H9 (cell line): ENCODE measurements around the gene EEF1AKMT3. TPM values are rescaled to one million over a fixed set of nuclear protein-coding genes. Genes with fewer than 3 reads are reported as not detected.
A peak's percentile ranks its signal among the peaks of the same experiment; 100 is the strongest.

Source experiments
- DNase-seq: peaks from one replicate; pipeline ENCODE4 v3.0.0-alpha.2; 2017
- H2AFZ ChIP-seq: one replicate; pipeline ENCODE4 v1.6.1; 2013; ENCODE audit warnings: mild to moderate bottlenecking, low read length, control low read depth, moderate library complexity
- H2AK5ac ChIP-seq: 2 replicates; pipeline ENCODE4 v1.6.1; 2013; ENCODE audit warnings: low read length, control low read depth, mixed read lengths; ENCODE audit not compliant: insufficient read length
- H2BK120ac ChIP-seq: one replicate; pipeline ENCODE4 v1.6.1; 2013; ENCODE audit warnings: low read depth, mild to moderate bottlenecking, low read length, control low read depth, inconsistent platforms; ENCODE audit not compliant: poor library complexity, severe bottlenecking
- H2BK12ac ChIP-seq: 2 replicates; pipeline ENCODE4 v1.6.1; 2013; ENCODE audit warnings: low read length, control low read depth, mixed read lengths, low read depth; ENCODE audit not compliant: insufficient read length
- H2BK15ac ChIP-seq: 2 replicates; pipeline ENCODE4 v1.6.1; 2013; ENCODE audit warnings: low read depth, low read length, control low read depth
- H2BK20ac ChIP-seq: one replicate; pipeline ENCODE4 v1.6.1; 2013; ENCODE audit warnings: low read depth, mild to moderate bottlenecking, low read length, control low read depth, inconsistent platforms; ENCODE audit not compliant: poor library complexity, severe bottlenecking
- H2BK5ac ChIP-seq: 2 replicates; pipeline ENCODE4 v1.6.1; 2013; ENCODE audit warnings: low read length, control low read depth, mixed read lengths; ENCODE audit not compliant: insufficient read length
- H3K14ac ChIP-seq: 2 replicates; pipeline ENCODE4 v1.6.1; 2013; ENCODE audit warnings: low read length, control low read depth; ENCODE audit not compliant: insufficient read depth
- H3K18ac ChIP-seq: 2 replicates; pipeline ENCODE4 v1.6.1; 2013; ENCODE audit warnings: low read depth, mild to moderate bottlenecking, mixed read lengths, low read length, control low read depth; ENCODE audit not compliant: insufficient read length
- H3K23ac ChIP-seq: 2 replicates; pipeline ENCODE4 v1.6.1; 2013; ENCODE audit warnings: low read length, control low read depth, mixed read lengths, low read depth; ENCODE audit not compliant: insufficient read length
- H3K23me2 ChIP-seq: 2 replicates; pipeline ENCODE4 v1.6.1; 2013; ENCODE audit warnings: low read depth, mild to moderate bottlenecking, mixed read lengths, low read length, control low read depth; ENCODE audit not compliant: insufficient read length, poor library complexity, severe bottlenecking
- H3K27ac ChIP-seq: 2 replicates; pipeline ENCODE4 v1.5.1; 2013; ENCODE audit warnings: low read length, control low read depth, mixed read lengths, low read depth; ENCODE audit not compliant: insufficient read length
- H3K27me3 ChIP-seq: 2 replicates; pipeline ENCODE4 v1.6.1; 2013; ENCODE audit warnings: low read length, control low read depth, inconsistent platforms; ENCODE audit not compliant: insufficient read depth
- H3K4ac ChIP-seq: 2 replicates; pipeline ENCODE4 v1.6.1; 2013; ENCODE audit warnings: low read depth, mild to moderate bottlenecking, control low read depth, inconsistent platforms, low read length, moderate library complexity
- H3K4me1 ChIP-seq: 2 replicates; pipeline ENCODE4 v1.6.1; 2013; ENCODE audit warnings: low read length, control low read depth, inconsistent platforms; ENCODE audit not compliant: insufficient read depth
- H3K4me2 ChIP-seq: 2 replicates; pipeline ENCODE4 v1.6.1; 2013; ENCODE audit warnings: low read length, control low read depth, mixed read lengths; ENCODE audit not compliant: insufficient read length, insufficient read depth
- H3K56ac ChIP-seq: 2 replicates; pipeline ENCODE4 v1.6.1; 2013; ENCODE audit warnings: low read depth, mild to moderate bottlenecking, mixed read lengths, low read length, control low read depth; ENCODE audit not compliant: insufficient read length
- H3K79me1 ChIP-seq: 2 replicates; pipeline ENCODE4 v1.6.1; 2013; ENCODE audit warnings: low read depth, mild to moderate bottlenecking, moderate library complexity, low read length, control low read depth, inconsistent platforms; ENCODE audit not compliant: insufficient read depth, poor library complexity, severe bottlenecking
- H3K79me2 ChIP-seq: 2 replicates; pipeline ENCODE4 v1.6.1; 2013; ENCODE audit warnings: low read length, control low read depth, inconsistent platforms; ENCODE audit not compliant: insufficient read depth
- H3K9ac ChIP-seq: 2 replicates; pipeline ENCODE4 v1.6.1; 2013; ENCODE audit warnings: low read length, control low read depth, mixed read lengths; ENCODE audit not compliant: insufficient read length; ENCODE audit errors: extremely low read depth
- H3K9me3 ChIP-seq: one replicate; pipeline ENCODE4 v1.6.1; 2013; ENCODE audit warnings: low read depth, low read length, inconsistent platforms; ENCODE audit not compliant: control insufficient read depth
- H3T11ph ChIP-seq: one replicate; pipeline ENCODE4 v1.6.1; 2013; ENCODE audit warnings: mild to moderate bottlenecking, low read length, control low read depth, inconsistent platforms
- H4K20me1 ChIP-seq: one replicate; pipeline ENCODE4 v1.6.1; 2013; ENCODE audit not compliant: control insufficient read depth, insufficient read length, insufficient read depth
- H4K5ac ChIP-seq: 2 replicates; pipeline ENCODE4 v1.6.1; 2013; ENCODE audit warnings: low read depth, mild to moderate bottlenecking, mixed read lengths, low read length, control low read depth; ENCODE audit not compliant: insufficient read length
- H4K8ac ChIP-seq: replicated peaks from 2 replicates; pipeline ENCODE4 v1.6.1; 2013; ENCODE audit warnings: low read length, control low read depth, mixed read lengths, low read depth; ENCODE audit not compliant: insufficient read length
- H4K91ac ChIP-seq: 2 replicates; pipeline ENCODE4 v1.6.1; 2013; ENCODE audit warnings: low read depth, mild to moderate bottlenecking, moderate library complexity, mixed read lengths, low read length, control low read depth; ENCODE audit not compliant: insufficient read length
- H3K27ac Mint-ChIP-seq, 3 experiments: 2 replicates in 2 of 3; 3 replicates in 1 of 3; pipeline ENCODE4 v1.8.0; 2020 to 2021; ENCODE audit warnings: mixed read lengths in 3 of 3, mild to moderate bottlenecking in 1 of 3, moderate library complexity in 1 of 3
- H3K27me3 Mint-ChIP-seq: 2 replicates; pipeline ENCODE4 v1.8.0; 2021; ENCODE audit warnings: low read depth, mild to moderate bottlenecking, moderate library complexity, mixed read lengths
- H3K36me3 Mint-ChIP-seq, 3 experiments: 2 replicates in 2 of 3; 3 replicates in 1 of 3; pipeline ENCODE4 v1.8.0; 2020 to 2021; ENCODE audit warnings: low read depth in 3 of 3, mixed read lengths in 3 of 3; ENCODE audit not compliant: insufficient read depth in 1 of 3
- H3K4me1 Mint-ChIP-seq, 2 experiments: 2 replicates each; pipeline ENCODE4 v1.8.0; 2020; ENCODE audit warnings: mixed read lengths in 2 of 2
- H3K4me3 Mint-ChIP-seq, 2 experiments: 2 replicates in 1 of 2; 3 replicates in 1 of 2; pipeline ENCODE4 v1.8.0; 2020 to 2021; ENCODE audit warnings: mild to moderate bottlenecking in 2 of 2, mixed read lengths in 2 of 2, moderate library complexity in 1 of 2
- H3K9me3 Mint-ChIP-seq, 2 experiments: 2 replicates in 1 of 2; 3 replicates in 1 of 2; pipeline ENCODE4 v1.8.0; 2020; ENCODE audit warnings: mild to moderate bottlenecking in 2 of 2, mixed read lengths in 2 of 2, moderate library complexity in 1 of 2
- WGBS: extraction: QIAGEN DNeasy Blood & Tissue Kit; methylation state at CpG from one replicate; pipeline ENCODE4 v1.1.7; 2013; ENCODE audit warnings: missing lambda C conversion rate, low lambda C conversion rate, mixed read lengths; ENCODE audit not compliant: insufficient read length; ENCODE audit errors: extremely low coverage; 5-methylcytosine and 5-hydroxymethylcytosine counted together
- total RNA-seq: library from RNA; stranded (reverse); gene quantifications from 2 replicates; pipeline ENCODE4 v1.2.1, GENCODE V29; 2021
- TF ChIP-seq, protein P1 (sequence below): fragments of 200-600 bp; sonication (generic); conservative IDR thresholded peaks from 3 replicates; pipeline ENCODE4 v1.8.0; 2021; ENCODE audit warnings: antibody characterized with exemption, mild to moderate bottlenecking

The EEF1AKMT3 gene
- total RNA-seq, 1 experiment from 2014 or later = 2.9 TPM

DNA sequence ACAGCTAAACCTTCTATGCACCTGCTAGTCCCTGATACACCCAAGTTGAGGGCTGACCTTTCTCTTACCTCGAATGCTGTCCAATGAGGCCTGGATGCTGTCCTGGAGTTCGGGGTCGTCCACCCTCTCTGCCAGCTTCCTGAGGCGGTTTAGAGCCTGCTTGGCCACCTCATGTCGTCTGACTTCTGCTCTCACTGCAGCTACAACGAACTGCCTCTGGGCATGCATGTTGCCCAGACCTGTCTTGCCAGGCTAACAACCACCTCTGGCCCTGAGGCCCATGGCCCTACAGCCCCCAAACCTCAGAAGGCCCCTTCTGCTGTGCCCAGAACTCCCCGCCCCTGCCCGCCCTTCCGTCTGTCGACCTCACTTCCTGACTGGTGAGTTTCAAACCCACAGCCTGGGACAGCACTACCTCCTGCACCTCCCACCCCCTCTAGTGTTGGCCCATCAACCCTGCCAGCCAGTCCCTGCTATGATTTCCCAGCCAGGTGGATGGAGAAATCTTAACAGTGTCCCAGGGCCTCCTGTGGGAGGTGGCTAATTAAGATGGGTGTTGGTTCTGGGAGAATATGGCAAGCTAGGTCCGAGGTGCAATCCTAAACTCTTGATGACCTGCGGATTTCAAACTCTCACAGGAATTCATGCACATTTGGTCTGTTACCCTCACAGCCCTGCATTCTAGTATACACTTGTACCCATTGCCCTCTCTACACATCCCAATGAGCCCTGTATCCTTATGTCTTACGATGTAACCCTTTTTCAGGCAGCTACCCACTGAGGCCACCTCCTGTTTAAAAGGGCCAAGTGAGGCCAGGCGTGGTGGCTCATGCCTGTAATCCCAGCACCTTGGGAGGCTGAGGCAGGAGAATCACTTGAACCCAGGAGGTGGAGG, 30.3 kb upstream of the EEF1AKMT3 start:
- no peak overlapping the region for H2AFZ ChIP-seq
- no peak overlapping the region for H4K5ac ChIP-seq
- WGBS = no CpG with 5 or more reads among the region's 14 CpGs
- peaks cover 59% of the 10 kb centered on the region for H3K27me3 Mint-ChIP-seq
- no peak overlapping the region for H2BK5ac ChIP-seq
- no peaks in the 10 kb centered on the region for H3K9me3 Mint-ChIP-seq
- H3K9ac ChIP-seq = no peak overlapping the region
- H3K27me3 ChIP-seq = peaks cover 35% of the 10 kb centered on the region
- H3T11ph ChIP-seq = no peak overlapping the region
- H4K8ac ChIP-seq = no peak overlapping the region
- H3K79me2 ChIP-seq = no peaks in the 10 kb centered on the region
- no peak overlapping the region for H2BK120ac ChIP-seq
- H3K23me2 ChIP-seq = peaks cover 13% of the 10 kb centered on the region
- no peak overlapping the region for H3K14ac ChIP-seq
- no peak overlapping the region for H3K27ac Mint-ChIP-seq
- H3K18ac ChIP-seq = no peak overlapping the region
- H3K23ac ChIP-seq = no peak overlapping the region
- peaks cover 23 to 24% of the 10 kb centered on the region in 2 experiments for H3K4me1 Mint-ChIP-seq
- H4K20me1 ChIP-seq = no peaks in the 10 kb centered on the region
- H3K4ac ChIP-seq = no peak overlapping the region
- H2BK12ac ChIP-seq = no peak overlapping the region
- no peaks in the 10 kb centered on the region for H3K79me1 ChIP-seq
- no peak overlapping the region for H4K91ac ChIP-seq
- H2AK5ac ChIP-seq = no peak overlapping the region
- TF ChIP-seq, protein P1, sequence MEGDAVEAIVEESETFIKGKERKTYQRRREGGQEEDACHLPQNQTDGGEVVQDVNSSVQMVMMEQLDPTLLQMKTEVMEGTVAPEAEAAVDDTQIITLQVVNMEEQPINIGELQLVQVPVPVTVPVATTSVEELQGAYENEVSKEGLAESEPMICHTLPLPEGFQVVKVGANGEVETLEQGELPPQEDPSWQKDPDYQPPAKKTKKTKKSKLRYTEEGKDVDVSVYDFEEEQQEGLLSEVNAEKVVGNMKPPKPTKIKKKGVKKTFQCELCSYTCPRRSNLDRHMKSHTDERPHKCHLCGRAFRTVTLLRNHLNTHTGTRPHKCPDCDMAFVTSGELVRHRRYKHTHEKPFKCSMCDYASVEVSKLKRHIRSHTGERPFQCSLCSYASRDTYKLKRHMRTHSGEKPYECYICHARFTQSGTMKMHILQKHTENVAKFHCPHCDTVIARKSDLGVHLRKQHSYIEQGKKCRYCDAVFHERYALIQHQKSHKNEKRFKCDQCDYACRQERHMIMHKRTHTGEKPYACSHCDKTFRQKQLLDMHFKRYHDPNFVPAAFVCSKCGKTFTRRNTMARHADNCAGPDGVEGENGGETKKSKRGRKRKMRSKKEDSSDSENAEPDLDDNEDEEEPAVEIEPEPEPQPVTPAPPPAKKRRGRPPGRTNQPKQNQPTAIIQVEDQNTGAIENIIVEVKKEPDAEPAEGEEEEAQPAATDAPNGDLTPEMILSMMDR = peak; percentile 51; the same call in 2 of the 3 replicates
- H3K36me3 Mint-ChIP-seq = peaks cover under 1 to 17% (median 11%) of the 10 kb centered on the region in 3 experiments; a peak in 6 of 7 replicates
- peak overlapping the region; percentile 4 for H3K4me2 ChIP-seq
- DNase-seq = peak; percentile 89
- peaks cover 2% of the 10 kb centered on the region; the same call in 1 of the 2 replicates for H3K4me1 ChIP-seq
- no peak overlapping the region for H3K56ac ChIP-seq
- H3K27ac ChIP-seq = no peak overlapping the region
- no peak overlapping the region for H2BK20ac ChIP-seq
- no peak overlapping the region for H2BK15ac ChIP-seq
- peak overlapping the region; percentile 47 to 48; a peak in 4 of 5 replicates for H3K4me3 Mint-ChIP-seq
- no peaks in the 10 kb centered on the region for H3K9me3 ChIP-seq
